Vagina (tissue), 2 donors: Measurements from ENCODE around the gene ST7. TPM values are rescaled to one million over a fixed set of nuclear protein-coding genes. Genes with fewer than 3 reads are reported as not detected.

Source experiments
- DNase-seq, 2 donors: peaks; one replicate each; pipeline ENCODE4 v3.0.0-alpha.2; 2017; ENCODE audit errors: extremely low spot score in 2 of 2
- H3K27ac ChIP-seq: fragments of 200-600 bp; sonication (generic); one replicate; pipeline ENCODE4 v1.5.1; 2019
- H3K27me3 ChIP-seq: fragments of 200-600 bp; sonication (generic); one replicate; pipeline ENCODE4 v1.5.1; 2019
- H3K36me3 ChIP-seq, 2 donors: fragments of 200-600 bp; sonication (generic); one replicate each; pipeline ENCODE4 v1.5.1; 2017 to 2019
- H3K4me1 ChIP-seq: fragments of 200-600 bp; sonication (generic); one replicate; pipeline ENCODE4 v1.5.1; 2019
- H3K4me3 ChIP-seq, 2 donors: fragments of 200-600 bp; sonication (generic); 1 replicate in 1 of 2; 2 replicates in 1 of 2; pipeline ENCODE4 v1.5.1; 2016 to 2019
- H3K9me3 ChIP-seq: fragments of 200-600 bp; sonication (generic); one replicate; pipeline ENCODE4 v1.5.1; 2019
- CTCF ChIP-seq, 3 experiments: fragments of 450-650 bp in 2 of 3; fragments of 200-600 bp in 1 of 3; sonication (generic) in 1 of 3; IDR thresholded peaks; one replicate each; pipeline ENCODE4 v1.5.1; 2017 to 2019; ENCODE audit warnings: antibody characterized with exemption in 3 of 3, mild to moderate bottlenecking in 2 of 3, moderate library complexity in 2 of 3
- POLR2A ChIP-seq, 2 donors: fragments of 450-650 bp; IDR thresholded peaks; one replicate each; pipeline ENCODE4 v1.6.1; 2017; ENCODE audit warnings: antibody characterized with exemption in 2 of 2, mild to moderate bottlenecking in 2 of 2, moderate library complexity in 2 of 2
- POLR2AphosphoS5 ChIP-seq, 2 donors: sonication (generic); formaldehyde crosslinking; IDR thresholded peaks; one replicate each; pipeline ENCODE4 v1.9.0; 2017; ENCODE audit warnings: antibody characterized with exemption in 2 of 2, mild to moderate bottlenecking in 2 of 2, low read depth in 1 of 2; ENCODE audit not compliant: insufficient read depth in 1 of 2
- intact Hi-C: fragments of 100-400 bp; cut with DNase I; formaldehyde crosslinking; loops from one replicate; pipeline ENCODE4 v1.15.1; 2023
- total RNA-seq: library from RNA; depleted of rRNA; stranded (reverse); fragments of >200 nt; gene quantifications from one replicate; pipeline ENCODE4 v1.2.3, GENCODE V29; 2016

The ST7 gene
- total RNA-seq, 1 donor from 2014 or later: 15.2 TPM

GRCh38 chr7:116963234-116963633 lies 9.9 kb downstream of the ST7 start:
- no peak for DNase-seq
- no peak for TF ChIP-seq CTCF (IDR thresholded peaks at IDR 0.05)
- TF ChIP-seq POLR2AphosphoS5 (IDR thresholded peaks at IDR 0.05; ENCODE audit: insufficient read depth in 1 of 2, low read depth in 1 of 2): no peak
- TF ChIP-seq POLR2A (IDR thresholded peaks at IDR 0.05): no peak
- Histone ChIP-seq H3K27me3 (no peaks in the 10 kb centered on the region), H3K4me1 (peaks cover 5% of the 10 kb centered on the region), H3K36me3 (no peaks in the 10 kb centered on the region), H3K9me3 (no peaks in the 10 kb centered on the region), H3K4me3 (no peak overlapping the region), H3K27ac (no peak overlapping the region)
- intact Hi-C loops: no loop called here

- H3K27me3 ChIP-seq: no peaks in the 10 kb centered on the region
- no peaks in the 10 kb centered on the region for H3K9me3 ChIP-seq
- H3K4me3 ChIP-seq: no peak overlapping the region
- no peaks in the 10 kb centered on the region for H3K4me1 ChIP-seq
- intact Hi-C loops: no loop called here
- H3K27ac ChIP-seq: no peak overlapping the region
- no peak for DNase-seq
- no peaks in the 10 kb centered on the region for H3K36me3 ChIP-seq
- TF ChIP-seq POLR2A (IDR thresholded peaks at IDR 0.05): no peak
- TF ChIP-seq POLR2AphosphoS5 (IDR thresholded peaks at IDR 0.05; ENCODE audit: insufficient read depth in 1 of 2, low read depth in 1 of 2): no peak
- no peak for TF ChIP-seq CTCF (IDR thresholded peaks at IDR 0.05)
Measured at GRCh38 chr7:116966601-116967000, 13.3 kb downstream of the ST7 start.

- H3K4me1 ChIP-seq: no peaks in the 10 kb centered on the region
- no peak for DNase-seq
- no peaks in the 10 kb centered on the region for H3K36me3 ChIP-seq
- no peaks in the 10 kb centered on the region for H3K27me3 ChIP-seq
- H3K9me3 ChIP-seq: no peaks in the 10 kb centered on the region
- H3K27ac ChIP-seq: no peak overlapping the region
- intact Hi-C loops: no loop called here
- no peak for TF ChIP-seq POLR2A (IDR thresholded peaks at IDR 0.05)
- H3K4me3 ChIP-seq: no peak overlapping the region
Measured at GRCh38 chr7:116967254-116967922, 14.1 kb downstream of the ST7 start.

- intact Hi-C loops: no loop called here
- Histone ChIP-seq H3K36me3 (no peaks in the 10 kb centered on the region), H3K4me3 (no peak overlapping the region), H3K9me3 (no peaks in the 10 kb centered on the region), H3K27ac (no peak overlapping the region), H3K4me1 (no peaks in the 10 kb centered on the region), H3K27me3 (no peaks in the 10 kb centered on the region)
- no peak for TF ChIP-seq CTCF (IDR thresholded peaks at IDR 0.05)
- no peak for TF ChIP-seq POLR2A (IDR thresholded peaks at IDR 0.05)
- TF ChIP-seq POLR2AphosphoS5 (IDR thresholded peaks at IDR 0.05; ENCODE audit: insufficient read depth in 1 of 2, low read depth in 1 of 2): no peak
- no peak for DNase-seq
Measured at GRCh38 chr7:116967983-116968382, 14.7 kb downstream of the ST7 start.

DNA sequence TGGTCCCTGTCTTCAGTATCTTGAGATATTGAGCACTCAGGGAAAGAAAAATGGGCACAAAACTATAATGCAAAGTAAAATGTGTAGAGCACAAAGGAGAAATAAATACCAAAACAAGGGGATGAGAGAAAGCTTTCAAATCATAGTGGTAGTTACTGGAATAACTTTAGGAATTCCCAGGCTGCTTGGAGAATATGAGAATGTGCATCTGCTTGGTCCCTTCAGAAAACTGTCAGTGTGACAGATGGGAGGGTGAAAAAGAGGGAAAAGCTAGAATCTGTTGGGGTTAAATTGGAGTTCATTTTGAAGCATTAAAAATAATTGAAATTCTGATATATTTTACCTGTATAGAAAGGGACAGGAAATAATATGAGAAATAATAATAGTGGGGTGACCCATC lies 15.3 kb downstream of the ST7 start:
- Histone ChIP-seq H3K36me3 (no peaks in the 10 kb centered on the region), H3K9me3 (no peaks in the 10 kb centered on the region), H3K4me3 (no peak overlapping the region), H3K4me1 (no peaks in the 10 kb centered on the region), H3K27ac (no peak overlapping the region), H3K27me3 (no peaks in the 10 kb centered on the region)
- DNase-seq: no peak
- intact Hi-C loops: no loop called here
- no peak for TF ChIP-seq CTCF (IDR thresholded peaks at IDR 0.05)
- TF ChIP-seq POLR2AphosphoS5 (IDR thresholded peaks at IDR 0.05; ENCODE audit: insufficient read depth in 1 of 2, low read depth in 1 of 2): no peak
- TF ChIP-seq POLR2A (IDR thresholded peaks at IDR 0.05): no peak
